Endothelial cell of umbilical vein (primary cell): ENCODE data around the gene CTNNA2. TPM values are rescaled to one million over a fixed set of nuclear protein-coding genes. Genes with fewer than 3 reads are reported as not detected.

ENCODE experiments used
- BruUV-seq: library from RNA; stranded (reverse); fragments of 400-500 nt; replicated peaks from 2 replicates; lab custom pipeline; 2021; lab: Mats Ljungman, UMichigan
- CTCF ChIA-PET: fragments of 300-600, 350-600 bp; sonication (Branson Sonifier 250); formaldehyde crosslinking; loops from one replicate; lab custom pipeline; 2021; ENCODE audit warnings: antibody characterized with exemption, inconsistent platforms; lab: Charles Lee
- POLR2A ChIA-PET: fragments of 300-600, 350-600 bp; sonication (Branson Sonifier 250); formaldehyde crosslinking; loops from one replicate; lab custom pipeline; 2021; ENCODE audit warnings: antibody characterized with exemption, inconsistent platforms; lab: Charles Lee
- DNase-seq: peaks from one replicate; pipeline ENCODE4 v3.0.0-alpha.2; 2011; ENCODE audit warnings: low read depth, low spot score
- FAIRE-seq: peaks from 2 replicates; lab custom pipeline; 2011; peaks lifted over from hg19 to GRCh38; lab: Jason Lieb, UNC
- H2AFZ ChIP-seq: 2 replicates; pipeline ENCODE4 v1.6.0; 2012; ENCODE audit warnings: low read depth, low read length, control low read depth, inconsistent platforms
- H3K27ac ChIP-seq: 2 replicates; pipeline ENCODE4 v1.5.1; 2011; ENCODE audit warnings: low read depth, mild to moderate bottlenecking, control low read depth, low read length, moderate library complexity; ENCODE audit not compliant: insufficient read depth
- H3K27me3 ChIP-seq, 2 experiments: 2 replicates each; pipeline versions ENCODE4 v1.6.0 to v1.6.1; 2011; ENCODE audit warnings: low read length in 2 of 2, mixed read lengths in 1 of 2; ENCODE audit not compliant: control insufficient read depth in 2 of 2, insufficient read depth in 2 of 2
- H3K36me3 ChIP-seq, 2 experiments: 2 replicates in 1 of 2; 3 replicates in 1 of 2; pipeline ENCODE4 v1.5.1; 2011; ENCODE audit warnings: low read length in 2 of 2, mild to moderate bottlenecking in 1 of 2, moderate library complexity in 1 of 2; ENCODE audit not compliant: control insufficient read depth in 2 of 2, insufficient read depth in 2 of 2; ENCODE audit errors: extremely low read depth in 1 of 2
- H3K4me1 ChIP-seq: 3 replicates; pipeline ENCODE4 v1.5.1; 2011; ENCODE audit warnings: mild to moderate bottlenecking, low read length; ENCODE audit not compliant: control insufficient read depth, insufficient read depth; ENCODE audit errors: extremely low read depth
- H3K4me2 ChIP-seq: 2 replicates; pipeline ENCODE4 v1.6.1; 2011; ENCODE audit warnings: low read length, control low read depth, mixed read lengths; ENCODE audit not compliant: insufficient read depth
- H3K4me3 ChIP-seq, 3 experiments: fragments of 200-600 bp in 1 of 3; sonication (generic), shearing (Covaris generic) in 1 of 3; replicated peaks in 1 of 3; 2 replicates each; pipeline ENCODE4 v1.5.1; 2011 to 2016; ENCODE audit warnings: control low read depth in 3 of 3, low read length in 3 of 3, mild to moderate bottlenecking in 2 of 3, inconsistent platforms in 1 of 3, low read depth in 1 of 3, moderate library complexity in 1 of 3; ENCODE audit not compliant: insufficient read depth in 1 of 3
- H3K79me2 ChIP-seq: 2 replicates; pipeline ENCODE4 v1.6.0; 2012; ENCODE audit warnings: low read length, inconsistent platforms; ENCODE audit not compliant: control insufficient read depth, insufficient read depth
- H3K9ac ChIP-seq: replicated peaks from 2 replicates; pipeline ENCODE3; 2011; ENCODE audit warnings: low read length, control low read depth; ENCODE audit not compliant: insufficient read depth; ENCODE audit errors: extremely low read depth
- H3K9me1 ChIP-seq: replicated peaks from 3 replicates; pipeline ENCODE4 v1.6.0; 2011; ENCODE audit warnings: mild to moderate bottlenecking, low read length; ENCODE audit not compliant: control insufficient read depth, insufficient read depth; ENCODE audit errors: extremely low read depth
- H3K9me3 ChIP-seq: replicated peaks from 2 replicates; pipeline ENCODE4 v1.5.1; 2012; ENCODE audit warnings: low read length, inconsistent platforms; ENCODE audit not compliant: control insufficient read depth, insufficient read depth
- H4K20me1 ChIP-seq: replicated peaks from 2 replicates; pipeline ENCODE3; 2011; ENCODE audit warnings: mild to moderate bottlenecking, low read length; ENCODE audit not compliant: control insufficient read depth, insufficient read depth; ENCODE audit errors: extremely low read depth
- CTCF ChIP-seq, 2 donors: IDR thresholded peaks; 1 replicate in 1 of 2; 2 replicates in 1 of 2; pipeline ENCODE4 v1.5.1; 2011; ENCODE audit warnings: low read length in 2 of 2, mild to moderate bottlenecking in 2 of 2, moderate library complexity in 2 of 2, control low read depth in 1 of 2, inconsistent platforms in 1 of 2, low read depth in 1 of 2; ENCODE audit not compliant: insufficient read depth in 1 of 2; ENCODE audit errors: extremely low read depth in 1 of 2
- EZH2 ChIP-seq: IDR thresholded peaks from 2 replicates; pipeline ENCODE4 v1.6.1; 2012; ENCODE audit warnings: borderline replicate concordance, low read depth, mild to moderate bottlenecking, moderate library complexity, low read length, inconsistent platforms; ENCODE audit not compliant: severe bottlenecking
- FOS ChIP-seq: IDR thresholded peaks from 2 replicates; pipeline ENCODE4 v1.6.1; 2011; ENCODE audit warnings: mild to moderate bottlenecking, low read length, moderate library complexity, borderline replicate concordance; ENCODE audit not compliant: insufficient read depth
- GATA2 ChIP-seq: IDR thresholded peaks from 2 replicates; pipeline ENCODE4 v1.7.0; 2011; ENCODE audit warnings: low read depth, mild to moderate bottlenecking, moderate library complexity, mixed read lengths, low read length; ENCODE audit not compliant: insufficient read length, insufficient read depth
- JUN ChIP-seq: IDR thresholded peaks from 2 replicates; pipeline ENCODE4 v1.6.1; 2011; ENCODE audit warnings: borderline replicate concordance, low read depth; ENCODE audit not compliant: insufficient read length, insufficient read depth
- MYC ChIP-seq: IDR thresholded peaks from one replicate; pipeline ENCODE4 v1.6.1; 2011; ENCODE audit warnings: mild to moderate bottlenecking, low read depth, low read length
- POLR2A ChIP-seq: IDR thresholded peaks from 2 replicates; pipeline ENCODE4 v1.6.1; 2012; ENCODE audit warnings: low read depth, mild to moderate bottlenecking, control low read depth, low read length
- POLR2AphosphoS5 ChIP-seq: IDR thresholded peaks from 2 replicates; pipeline ENCODE4 v1.6.1; 2012; ENCODE audit warnings: low read depth, mild to moderate bottlenecking, control low read depth, low read length, moderate library complexity; ENCODE audit not compliant: insufficient read depth
- dilution Hi-C: fragments of 300-500 bp; cut with MboI; formaldehyde crosslinking; loops from one replicate; pipeline ENCODE4 v1.15.0; 2019; ENCODE audit warnings: low sequenced_read_pairs; ENCODE audit not compliant: extremely low pct_ligation_motif_present
- intact Hi-C: fragments of 100-400 bp; cut with micrococcal nuclease; formaldehyde crosslinking; loops from one replicate; pipeline ENCODE4 v1.10.0; 2022
- polyA plus RNA-seq, 4 experiments: library from polyadenylated mRNA; depleted of rRNA in 3 of 4; stranded (reverse) in 3 of 4; unstranded in 1 of 4; fragments of >200 nt; gene quantifications; 2 replicates each; pipeline versions ENCODE4 v1.2.1 to v1.2.3, GENCODE V29; 2011 to 2012; ENCODE audit warnings: missing spikeins in 1 of 4
- total RNA-seq: library from RNA; stranded (reverse); gene quantifications from 2 replicates; pipeline ENCODE4 v1.2.3, GENCODE V29; 2021
- TF ChIP-seq, protein P1 (sequence below): IDR thresholded peaks from 2 replicates; pipeline ENCODE4 v1.6.1; 2011; ENCODE audit not compliant: insufficient read depth, insufficient read length

CTNNA2 gene
- total and polyA plus RNA-seq, 2 donors (not counting 3 experiments of a cell fraction or from before 2014, with no cell fraction given) = not detected

- POLR2A ChIA-PET = no interaction called here
- no peak overlapping the region for H3K27ac ChIP-seq
- H3K36me3 ChIP-seq = no peaks in the 10 kb centered on the region
- no TSS peak for BruUV-seq
- H3K4me1 ChIP-seq = no peaks in the 10 kb centered on the region
- H3K9ac ChIP-seq = no peak overlapping the region
- intact Hi-C loops = no loop called here
- TF ChIP-seq POLR2AphosphoS5 (no peak), GATA2 (no peak), CTCF (IDR thresholded peaks at IDR 0.05; ENCODE audit: extremely low read depth in 1 of 2, insufficient read depth in 1 of 2, low read depth in 1 of 2, low read length in 2 of 2) (no peak), JUN (no peak), POLR2A (no peak), MYC (no peak), EZH2 (no peak), FOS (no peak)
- TF ChIP-seq, protein P1, sequence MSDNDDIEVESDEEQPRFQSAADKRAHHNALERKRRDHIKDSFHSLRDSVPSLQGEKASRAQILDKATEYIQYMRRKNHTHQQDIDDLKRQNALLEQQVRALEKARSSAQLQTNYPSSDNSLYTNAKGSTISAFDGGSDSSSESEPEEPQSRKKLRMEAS = no peak
- H3K27me3 ChIP-seq = no peaks in the 10 kb centered on the region
- CTCF ChIA-PET = interaction anchor here (1.1 kb wide), 1 partner anchor 11 kb away, joined by 3 read pairs; no protein-coding TSS in a partner anchor
- H3K9me3 ChIP-seq = no peaks in the 10 kb centered on the region
- H3K4me3 ChIP-seq = no peak overlapping the region
- FAIRE-seq = no peak
- no peak overlapping the region for H3K4me2 ChIP-seq
- DNase-seq = no peak
- no peaks in the 10 kb centered on the region for H3K9me1 ChIP-seq
- dilution Hi-C loops = no loop called here
- H4K20me1 ChIP-seq = no peaks in the 10 kb centered on the region
- no peak overlapping the region for H2AFZ ChIP-seq
- H3K79me2 ChIP-seq = no peaks in the 10 kb centered on the region
Measured at GRCh38 chr2:79899196-79899595, 386.3 kb downstream of the CTNNA2 start.
